ENCODE measurements around the gene NELFCD.
"Not testable (repeated sequence)": the region's sequence is repeated elsewhere in the genome, so short reads cannot be mapped to it uniquely, and the experiment has no call there.

The NELFCD gene

GRCh38 chr20:58963060-58963584, 17.9 kb upstream of the NELFCD start:
- in situ Hi-C loops (cut with MboI; ENCODE audit: low pct_unique_long_range_greater_than_20kb, low sequenced_read_pairs, unreplicated experiment): no loop called here
- DNase-seq (ENCODE audit: low spot score): no peak

GRCh38 chr20:58963922-58964321, 17.1 kb upstream of the NELFCD start:
- DNase-seq (ENCODE audit: low spot score); in situ Hi-C loops (cut with MboI; ENCODE audit: low pct_unique_long_range_greater_than_20kb, low sequenced_read_pairs, unreplicated experiment): not testable (repeated sequence)

More at GRCh38 chr20:58963060-58963584, 17.9 kb upstream of the NELFCD start:
- TF ChIP-seq CTCF (IDR thresholded peaks at IDR 0.05; ENCODE audit: extremely low read depth, insufficient read depth, missing control alignments): no peak

DNA sequence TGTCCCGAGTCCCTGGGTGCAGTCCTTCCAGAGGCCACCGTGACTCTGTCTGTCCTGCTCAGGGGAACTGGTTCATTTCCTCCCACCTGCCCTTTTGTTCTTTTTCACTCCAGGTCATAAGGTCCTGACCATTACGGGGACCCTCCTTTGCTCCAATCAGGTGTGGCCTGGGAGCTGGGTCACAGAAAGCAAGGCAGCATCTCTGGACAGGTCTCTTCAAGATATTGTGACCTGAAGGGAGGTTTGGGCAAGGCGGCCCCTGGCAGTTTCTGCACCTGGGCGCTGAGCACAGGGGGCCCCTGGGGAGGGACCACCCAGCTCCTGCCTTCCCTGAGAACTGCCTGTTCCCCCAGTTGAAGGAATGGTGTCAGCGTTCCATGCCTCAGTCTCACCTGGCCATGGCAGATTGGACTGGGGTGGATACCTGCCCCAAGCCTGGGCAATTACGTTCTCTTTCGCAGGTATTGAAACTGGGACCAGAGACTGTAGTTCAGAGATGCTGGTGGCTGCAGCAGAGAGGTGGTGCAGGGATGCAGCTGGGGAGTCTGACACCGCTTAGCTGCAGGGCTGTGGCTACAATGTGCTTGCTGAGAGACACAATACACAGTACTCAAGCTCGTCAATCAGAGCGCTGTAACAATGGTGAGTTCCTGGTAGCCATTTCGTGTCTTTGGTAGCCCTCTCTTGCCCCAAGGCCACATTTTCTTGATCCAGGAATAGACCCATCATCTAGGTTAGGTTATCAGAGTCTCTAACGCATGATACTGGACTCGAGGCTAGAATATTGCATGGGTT, 15.6 kb upstream of the NELFCD start:
- in situ Hi-C loops (cut with MboI; ENCODE audit: low pct_unique_long_range_greater_than_20kb, low sequenced_read_pairs, unreplicated experiment): no loop called here
- no peak for TF ChIP-seq CTCF (IDR thresholded peaks at IDR 0.05; ENCODE audit: extremely low read depth, insufficient read depth, missing control alignments)
- no peak for DNase-seq (ENCODE audit: low spot score)

GRCh38 chr20:58967652-58968429, 13.2 kb upstream of the NELFCD start:
- no peak for DNase-seq (ENCODE audit: low spot score)
- TF ChIP-seq CTCF (IDR thresholded peaks at IDR 0.05; ENCODE audit: extremely low read depth, insufficient read depth, missing control alignments): no peak
- in situ Hi-C loops (cut with MboI; ENCODE audit: low pct_unique_long_range_greater_than_20kb, low sequenced_read_pairs, unreplicated experiment): no loop called here

DNA sequence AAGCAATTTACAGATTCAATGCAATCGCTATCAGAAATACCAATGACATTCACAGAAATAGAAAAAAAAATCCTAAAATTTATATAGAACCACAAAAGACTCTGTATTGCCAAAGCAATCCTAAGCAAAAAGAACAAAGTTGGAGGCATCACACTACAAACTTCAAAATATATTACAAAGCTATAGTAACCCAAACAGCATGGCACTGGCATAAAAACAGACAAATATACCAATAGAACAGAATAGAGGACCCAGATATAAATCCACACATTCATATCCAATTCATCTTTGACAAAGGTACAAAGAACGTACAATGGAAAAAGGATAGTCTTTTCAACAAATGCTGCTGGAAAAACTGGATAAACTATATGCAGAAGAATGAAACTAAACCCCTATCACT, 11.6 kb upstream of the NELFCD start:
- TF ChIP-seq CTCF (IDR thresholded peaks at IDR 0.05; ENCODE audit: extremely low read depth, insufficient read depth, missing control alignments): no peak
- DNase-seq (ENCODE audit: low spot score): no peak
- in situ Hi-C loops (cut with MboI; ENCODE audit: low pct_unique_long_range_greater_than_20kb, low sequenced_read_pairs, unreplicated experiment): no loop called here

DNA sequence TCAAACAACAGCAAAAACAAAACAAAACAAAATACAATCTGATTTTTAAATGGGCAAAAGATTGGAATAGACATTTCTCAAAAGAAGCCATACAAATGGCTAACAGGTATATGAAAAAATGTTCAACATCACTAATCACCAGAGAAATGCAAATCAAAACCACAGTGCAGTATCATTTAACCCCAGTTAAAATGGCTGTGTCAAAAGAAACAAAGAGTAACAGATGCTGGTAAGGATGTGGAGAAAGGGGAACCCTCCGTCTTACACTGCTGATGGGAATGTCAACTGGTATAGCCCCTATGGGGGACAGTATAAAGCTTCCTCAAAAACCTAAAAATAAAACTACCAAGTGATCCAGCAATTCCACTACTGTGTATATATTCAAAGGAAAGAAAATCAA, 10.9 kb upstream of the NELFCD start:
- in situ Hi-C loops (cut with MboI; ENCODE audit: low pct_unique_long_range_greater_than_20kb, low sequenced_read_pairs, unreplicated experiment): loop anchor here (10.0 kb wide), 1 partner anchor 55 kb away; no protein-coding TSS in a partner anchor
- TF ChIP-seq CTCF (IDR thresholded peaks at IDR 0.05; ENCODE audit: extremely low read depth, insufficient read depth, missing control alignments): no peak
- DNase-seq (ENCODE audit: low spot score): no peak

DNA sequence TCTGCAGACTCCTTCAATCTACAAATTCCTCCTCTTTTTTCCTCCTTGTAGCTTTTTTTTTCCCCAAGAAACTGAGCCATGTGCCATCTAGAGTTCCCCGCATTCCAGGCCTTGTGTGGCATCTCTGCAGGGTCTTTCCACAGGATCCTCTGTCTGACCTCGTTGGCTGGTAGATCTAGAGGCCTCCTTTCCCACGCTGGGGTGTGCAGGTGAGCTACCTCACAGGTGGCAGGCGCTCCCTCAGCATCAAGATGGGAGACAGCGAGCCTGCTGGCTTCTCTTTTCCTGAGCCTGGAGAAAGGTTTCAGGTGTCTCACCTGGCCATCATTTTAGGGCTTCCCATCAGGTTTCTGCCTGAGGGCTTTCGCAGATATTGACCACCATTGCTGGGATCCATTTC, 9.6 kb upstream of the NELFCD start:
- no peak for TF ChIP-seq CTCF (IDR thresholded peaks at IDR 0.05; ENCODE audit: extremely low read depth, insufficient read depth, missing control alignments)
- no peak for DNase-seq (ENCODE audit: low spot score)
- in situ Hi-C loops (cut with MboI; ENCODE audit: low pct_unique_long_range_greater_than_20kb, low sequenced_read_pairs, unreplicated experiment): loop anchor here (10.0 kb wide), 1 partner anchor 57 kb away; no protein-coding TSS in a partner anchor

Measured in GM13977 (cell line).